M059J (cell line): ENCODE results near the gene WDR82. TPM values are rescaled to one million over a fixed set of nuclear protein-coding genes. Genes with fewer than 3 reads are reported as not detected.

Experiments used
- DNase-seq: peaks from one replicate; pipeline ENCODE4 v3.0.0-alpha.2; 2012; ENCODE audit warnings: low read depth
- total RNA-seq: library from RNA; depleted of rRNA; stranded (reverse); fragments of >200 nt; shearing (Covaris generic); gene quantifications from 2 replicates; pipeline ENCODE4 v1.2.3, GENCODE V29; 2014

Gene WDR82
- total RNA-seq, 1 experiment from 2014 or later, result 35.5 TPM

DNA sequence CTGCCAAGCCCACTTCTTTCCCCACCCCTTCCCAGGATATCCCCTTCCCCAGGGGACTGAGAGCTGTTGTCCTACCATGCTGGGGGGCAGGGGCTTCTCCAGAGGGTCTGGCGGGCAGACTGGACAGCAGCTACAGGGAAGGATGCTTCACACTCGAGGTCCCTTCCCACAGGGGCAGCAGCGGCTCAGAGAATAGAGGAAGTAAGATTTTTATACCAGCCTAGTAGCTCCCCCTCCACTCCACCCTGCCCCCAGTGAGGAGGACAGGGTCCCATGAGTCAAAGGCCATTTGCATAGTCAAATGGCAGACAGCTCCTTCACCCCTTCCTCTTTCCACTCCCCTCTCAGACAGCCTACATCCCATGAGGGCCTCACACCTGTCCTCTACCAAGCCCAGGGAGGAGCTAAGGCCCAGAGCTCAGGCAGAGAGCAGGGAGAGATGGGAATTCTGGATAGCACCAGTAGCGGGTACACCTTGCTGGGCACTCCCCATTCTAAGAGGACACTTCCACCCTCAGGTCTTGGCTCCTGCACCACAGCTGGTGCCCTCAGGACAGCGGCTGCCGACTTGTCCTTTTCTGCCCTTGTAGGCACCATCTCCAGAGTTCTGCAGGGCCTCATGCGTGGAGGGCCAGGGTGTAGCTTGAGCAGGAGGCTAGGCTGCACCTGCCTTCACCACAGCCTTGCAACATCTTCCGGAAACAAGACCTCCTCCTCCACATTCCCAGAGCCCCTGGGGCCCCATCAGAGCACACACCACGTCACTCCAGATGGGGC is 52.8 kb downstream of the WDR82 start, which contains the start of gene TLR9:
TLR9 (minus strand) TSS at position 194 of the 777 bp plus-strand sequence; CDS start at position 78, 116 bp downstream.
- DNase-seq, result no peak

- no peak for DNase-seq
Measured at GRCh38 chr3:52223449-52224408, 54.7 kb downstream of the WDR82 start.

DNA sequence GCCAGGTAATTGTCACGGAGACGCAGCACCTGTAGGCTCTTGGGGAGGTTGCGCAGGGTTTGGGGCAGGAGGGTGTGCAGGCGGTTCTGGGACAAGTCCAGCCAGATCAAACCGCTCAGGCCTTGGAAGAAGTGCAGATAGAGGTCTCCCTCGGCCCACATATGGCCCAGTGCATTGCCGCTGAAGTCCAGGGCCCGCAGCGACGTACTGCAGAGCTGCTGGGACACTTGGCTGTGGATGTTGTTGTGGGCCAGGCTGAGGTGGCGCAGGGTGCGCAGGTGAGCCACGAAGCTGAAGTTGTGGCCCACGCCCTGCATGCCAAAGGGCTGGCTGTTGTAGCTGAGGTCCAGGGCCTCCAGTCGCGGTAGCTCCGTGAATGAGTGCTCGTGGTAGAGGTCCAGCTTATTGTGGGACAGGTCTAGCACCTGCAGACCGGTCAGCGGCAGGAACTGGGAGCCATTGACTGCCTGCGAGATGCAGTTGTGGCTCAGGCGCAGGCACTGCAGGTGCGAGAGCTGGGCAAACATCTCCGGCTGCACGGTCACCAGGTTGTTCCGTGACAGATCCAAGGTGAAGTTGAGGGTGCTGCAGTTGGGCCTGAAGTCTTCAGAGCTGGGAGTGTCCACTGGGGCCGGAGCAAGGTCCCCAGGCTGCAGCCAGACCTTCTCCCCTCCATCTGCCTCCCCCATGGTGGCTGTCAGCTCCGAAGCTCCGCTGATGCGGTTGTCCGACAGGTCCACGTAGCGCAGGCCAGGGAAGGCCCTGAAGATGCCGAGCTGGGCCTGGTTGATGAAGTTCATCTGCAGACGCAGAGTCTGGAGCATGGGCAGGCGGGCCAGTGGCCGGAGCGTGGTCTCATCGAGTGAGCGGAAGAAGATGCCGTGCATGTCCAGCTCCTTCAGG is 55.9 kb downstream of the WDR82 start:
- no peak for DNase-seq

- no peak for DNase-seq
Measured at GRCh38 chr3:52221563-52222318, 56.7 kb downstream of the WDR82 start.

DNA sequence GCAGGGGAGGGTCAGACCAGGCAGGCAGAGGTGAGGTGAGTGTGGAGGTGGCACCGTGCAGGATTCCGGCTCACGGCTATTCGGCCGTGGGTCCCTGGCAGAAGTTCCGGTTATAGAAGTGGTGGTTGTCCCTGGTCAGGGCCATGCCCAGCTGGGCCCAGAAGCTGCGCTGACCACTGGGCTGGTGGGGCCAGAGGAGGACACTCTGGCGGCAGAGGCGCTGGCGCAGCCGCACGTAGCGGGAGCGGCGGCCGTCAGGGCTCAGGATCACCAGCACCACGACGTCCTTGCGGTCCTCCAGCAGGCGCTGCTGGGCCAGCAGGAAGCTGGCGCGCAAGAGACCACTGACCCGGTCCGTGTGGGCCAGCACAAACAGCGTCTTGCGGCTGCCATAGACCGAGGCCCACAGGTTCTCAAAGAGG is 57.3 kb downstream of the WDR82 start:
- no peak for DNase-seq

DNA sequence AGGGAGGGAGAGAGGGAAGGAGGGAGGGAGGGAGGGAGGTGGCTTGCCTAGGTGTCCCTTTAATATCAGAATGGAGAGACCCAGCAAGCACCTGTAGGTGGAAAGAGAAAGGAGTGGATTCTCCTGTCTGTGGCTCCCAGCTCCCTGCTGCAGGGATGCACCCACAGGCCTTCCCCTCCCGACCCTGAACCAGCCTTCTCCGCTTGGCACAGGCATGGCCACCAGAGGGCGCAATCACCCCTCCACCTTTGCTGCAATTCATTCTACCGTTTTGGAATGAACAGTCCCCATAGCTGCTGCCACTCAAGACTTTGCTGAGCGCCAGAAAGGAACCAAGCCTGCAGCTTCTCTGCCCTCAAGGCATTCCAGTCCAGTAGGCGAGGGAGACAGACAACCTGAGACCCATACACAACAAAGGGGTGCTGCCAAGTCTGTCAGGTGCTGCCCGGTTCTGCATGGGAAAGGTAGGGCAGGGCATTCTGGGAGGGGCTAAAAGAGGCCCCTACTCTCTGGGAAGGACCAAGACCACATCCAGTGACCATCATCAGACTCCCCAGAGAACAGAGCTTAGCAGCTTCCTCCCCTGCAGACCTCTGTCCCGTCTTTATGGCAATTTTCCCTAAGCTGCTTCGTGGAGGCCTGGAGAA is 57.9 kb downstream of the WDR82 start:
- DNase-seq, result peak; percentile 67

DNA sequence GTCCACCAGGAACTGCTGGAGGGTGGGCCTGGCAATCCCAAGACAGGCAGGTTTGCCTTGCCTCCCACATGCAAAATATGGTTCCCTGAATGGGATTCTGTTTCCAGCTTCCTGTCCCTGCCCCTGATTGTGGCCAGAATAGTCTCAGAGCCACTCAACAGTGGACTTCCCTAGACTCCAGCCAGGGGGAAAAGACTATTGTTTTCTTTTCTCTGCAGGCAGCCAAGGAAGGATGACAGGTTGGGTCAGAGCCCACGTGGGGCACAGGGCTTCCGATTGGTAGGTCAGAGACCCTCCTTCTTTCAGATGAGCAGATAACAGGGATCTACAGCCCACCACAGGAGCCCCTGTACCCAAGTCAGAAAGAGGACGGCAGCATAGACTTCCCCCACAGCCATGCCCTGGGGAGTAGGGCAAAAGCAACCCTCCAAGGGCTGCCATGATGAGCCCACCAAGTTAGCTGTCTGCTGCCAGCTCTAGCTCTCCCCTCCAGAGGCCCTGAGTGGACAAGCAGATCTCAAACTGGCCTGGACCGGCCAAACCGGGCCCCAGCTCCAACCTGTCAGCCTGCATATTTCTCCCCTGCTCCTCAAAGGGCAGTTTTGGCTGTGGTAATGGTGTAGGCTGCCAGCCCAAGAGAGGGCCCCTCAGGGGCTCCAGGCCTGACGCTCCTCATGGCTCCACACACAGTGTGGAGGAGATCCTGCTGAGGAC is 59.4 kb downstream of the WDR82 start:
- DNase-seq, result no peak

DNA sequence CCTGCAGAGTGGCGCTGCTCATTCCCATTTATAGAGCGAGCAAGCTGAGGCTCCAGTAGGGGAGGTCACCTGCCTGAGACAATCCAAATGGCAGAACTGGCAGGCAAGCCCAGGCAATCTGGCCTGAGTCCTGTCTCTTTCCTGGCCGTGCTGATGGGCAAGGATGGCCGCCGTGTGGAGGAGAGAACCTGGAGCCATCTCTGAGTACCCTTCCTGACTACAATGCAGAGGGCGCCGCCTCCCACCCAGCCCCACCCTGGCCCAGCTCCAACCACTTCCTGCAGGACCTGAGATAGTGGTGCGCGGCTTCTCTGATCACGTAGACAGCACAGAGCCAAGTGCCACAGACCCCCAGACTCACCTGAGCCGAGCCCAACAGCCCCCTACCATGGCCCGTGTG is 60.0 kb downstream of the WDR82 start:
- no peak for DNase-seq

- no peak for DNase-seq
Measured at GRCh38 chr3:52218026-52218425, 60.4 kb downstream of the WDR82 start.

GRCh38 chr3:52217409-52217805 is 61.0 kb downstream of the WDR82 start:
- DNase-seq, result no peak

DNA sequence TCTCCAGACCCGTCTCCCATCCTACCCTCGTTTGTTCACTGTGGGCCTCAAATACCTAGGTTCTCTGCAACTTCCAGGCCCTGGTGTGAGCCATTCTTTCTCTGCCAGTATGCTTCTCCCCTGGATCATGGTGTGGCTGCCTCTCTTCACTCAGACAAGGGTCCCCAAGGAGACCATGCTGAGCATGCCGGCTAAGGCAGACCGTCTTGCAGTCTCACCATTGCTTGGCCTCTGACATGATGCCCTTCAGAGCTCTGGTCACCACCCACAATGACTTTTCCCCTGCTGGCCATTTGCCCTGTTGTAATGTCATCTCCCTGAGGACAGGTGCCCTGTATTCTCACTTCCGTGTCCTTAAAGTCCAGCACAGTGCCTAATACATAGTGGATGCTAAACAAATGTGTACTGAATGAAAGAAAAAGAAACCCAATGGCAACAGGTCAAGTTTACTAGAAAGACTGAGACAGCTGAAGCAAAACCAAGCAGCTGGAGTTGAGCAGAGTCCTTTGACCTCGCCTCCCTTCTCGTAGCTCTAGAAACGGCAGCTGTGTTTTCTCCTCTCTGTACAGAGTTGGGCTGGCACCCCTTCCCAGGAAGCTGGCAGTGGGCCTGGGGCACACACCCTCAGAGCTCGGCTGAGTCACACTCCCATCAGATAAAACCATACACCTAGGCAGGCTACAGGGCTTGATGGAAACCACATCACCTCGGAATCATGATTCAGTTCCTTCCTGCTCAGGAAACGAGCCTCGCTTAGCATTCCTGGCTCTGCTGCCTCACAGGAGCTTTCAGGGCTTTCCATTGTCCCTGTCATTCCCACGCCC is 61.7 kb downstream of the WDR82 start:
- peak; percentile 96 for DNase-seq

- no peak for DNase-seq
Measured at GRCh38 chr3:52215351-52215750, 63.1 kb downstream of the WDR82 start.

- no peak for DNase-seq
Measured at GRCh38 chr3:52213901-52214300, 64.5 kb downstream of the WDR82 start.

GRCh38 chr3:52213005-52213404 is 65.4 kb downstream of the WDR82 start:
- no peak for DNase-seq

GRCh38 chr3:52211268-52211891 is 67.1 kb downstream of the WDR82 start:
- DNase-seq, result no peak

DNA sequence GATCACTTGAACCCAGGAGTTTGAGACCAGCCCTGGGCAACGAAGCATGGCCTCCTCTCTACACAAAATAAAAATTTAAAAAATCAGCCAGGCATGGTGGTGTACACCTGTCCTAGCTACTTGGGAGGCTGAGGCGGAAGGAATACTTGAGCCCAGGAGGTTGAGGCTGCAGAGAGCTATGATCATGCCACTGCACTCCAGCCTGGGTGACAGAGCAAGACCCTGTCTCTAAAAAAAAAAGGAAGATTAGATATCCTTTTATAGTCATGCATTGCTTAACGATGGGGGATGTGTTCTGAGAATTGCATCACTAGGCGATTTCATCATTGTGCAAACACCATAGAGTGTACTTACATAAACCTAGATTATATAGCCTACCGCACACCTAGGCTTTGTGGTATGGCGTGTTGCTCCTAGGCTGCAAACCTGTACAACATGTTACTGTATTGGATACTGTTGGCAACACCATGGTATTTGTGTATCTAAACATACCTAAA is 67.9 kb downstream of the WDR82 start:
- DNase-seq, result no peak

- no peak for DNase-seq
Measured at GRCh38 chr3:52210037-52210436, 68.4 kb downstream of the WDR82 start.

- no peak for DNase-seq
Measured at GRCh38 chr3:52208556-52208955, 69.9 kb downstream of the WDR82 start.
